Measurements from ENCODE around the gene UBA7. TPM values are rescaled to one million over a fixed set of nuclear protein-coding genes. Genes with fewer than 3 reads are reported as not detected.

UBA7 gene
- total and polyA plus RNA-seq, 2 experiments from 2014 or later, result 0.14 to 0.50 TPM

DNA sequence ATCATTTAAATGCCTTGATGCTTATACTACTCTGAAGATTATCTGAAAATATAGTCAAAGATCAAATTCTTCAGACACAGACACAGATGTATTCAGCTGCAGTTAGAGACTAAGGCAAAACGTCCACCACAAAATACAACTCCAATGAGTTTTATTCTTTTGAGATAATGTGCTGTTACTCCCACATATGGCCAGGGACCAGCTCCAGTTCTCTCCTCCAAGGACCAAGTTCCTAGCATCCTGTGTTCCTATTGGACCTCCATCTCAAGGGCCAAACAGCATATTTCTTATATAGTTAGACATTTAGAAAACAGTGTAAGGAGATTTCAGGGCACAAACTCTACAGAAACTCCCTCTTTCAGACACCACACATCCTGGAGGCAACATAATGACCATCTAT is 54.5 kb downstream of the UBA7 start:
- Histone ChIP-seq H3K4me2 (no peak overlapping the region), H3K27me3 (ENCODE audit: insufficient read depth) (no peaks in the 10 kb centered on the region), H3K4me3 (no peak overlapping the region), H2AFZ (no peak overlapping the region), H3K79me2 (replicated peaks; ENCODE audit: insufficient read depth) (peaks cover 100% of the 10 kb centered on the region), H3K9me2 (ENCODE audit: insufficient read depth) (no peaks in the 10 kb centered on the region), H3K4me1 (ENCODE audit: insufficient read depth) (no peaks in the 10 kb centered on the region), H3K27ac (ENCODE audit: low read depth) (no peak overlapping the region), H4K20me1 (replicated peaks; ENCODE audit: insufficient read depth) (peaks cover 39% of the 10 kb centered on the region), H3F3A (replicated peaks; ENCODE audit: low read depth) (0 out of 2 replicates have a peak, but pooled peaks cover 5% of the 10 kb centered on the region), H3K36me3 (ENCODE audit: insufficient read depth) (no peaks in the 10 kb centered on the region)
- Mint-ChIP-seq H3K4me3 (no peak overlapping the region), H3K9me3 (no peaks in the 10 kb centered on the region), H3K36me3 (ENCODE audit: low read depth) (no peaks in the 10 kb centered on the region), H3K27me3 (ENCODE audit: insufficient read depth, low read depth, poor library complexity) (no peaks in the 10 kb centered on the region), H3K27ac (no peak overlapping the region), H3K4me1 (peaks cover 4% of the 10 kb centered on the region; the same call in 1 of the 3 replicates)
- TF ChIP-seq, protein P1, sequence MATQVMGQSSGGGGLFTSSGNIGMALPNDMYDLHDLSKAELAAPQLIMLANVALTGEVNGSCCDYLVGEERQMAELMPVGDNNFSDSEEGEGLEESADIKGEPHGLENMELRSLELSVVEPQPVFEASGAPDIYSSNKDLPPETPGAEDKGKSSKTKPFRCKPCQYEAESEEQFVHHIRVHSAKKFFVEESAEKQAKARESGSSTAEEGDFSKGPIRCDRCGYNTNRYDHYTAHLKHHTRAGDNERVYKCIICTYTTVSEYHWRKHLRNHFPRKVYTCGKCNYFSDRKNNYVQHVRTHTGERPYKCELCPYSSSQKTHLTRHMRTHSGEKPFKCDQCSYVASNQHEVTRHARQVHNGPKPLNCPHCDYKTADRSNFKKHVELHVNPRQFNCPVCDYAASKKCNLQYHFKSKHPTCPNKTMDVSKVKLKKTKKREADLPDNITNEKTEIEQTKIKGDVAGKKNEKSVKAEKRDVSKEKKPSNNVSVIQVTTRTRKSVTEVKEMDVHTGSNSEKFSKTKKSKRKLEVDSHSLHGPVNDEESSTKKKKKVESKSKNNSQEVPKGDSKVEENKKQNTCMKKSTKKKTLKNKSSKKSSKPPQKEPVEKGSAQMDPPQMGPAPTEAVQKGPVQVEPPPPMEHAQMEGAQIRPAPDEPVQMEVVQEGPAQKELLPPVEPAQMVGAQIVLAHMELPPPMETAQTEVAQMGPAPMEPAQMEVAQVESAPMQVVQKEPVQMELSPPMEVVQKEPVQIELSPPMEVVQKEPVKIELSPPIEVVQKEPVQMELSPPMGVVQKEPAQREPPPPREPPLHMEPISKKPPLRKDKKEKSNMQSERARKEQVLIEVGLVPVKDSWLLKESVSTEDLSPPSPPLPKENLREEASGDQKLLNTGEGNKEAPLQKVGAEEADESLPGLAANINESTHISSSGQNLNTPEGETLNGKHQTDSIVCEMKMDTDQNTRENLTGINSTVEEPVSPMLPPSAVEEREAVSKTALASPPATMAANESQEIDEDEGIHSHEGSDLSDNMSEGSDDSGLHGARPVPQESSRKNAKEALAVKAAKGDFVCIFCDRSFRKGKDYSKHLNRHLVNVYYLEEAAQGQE (IDR thresholded peaks at IDR 0.05; ENCODE audit: unreplicated experiment), result no peak
- TF ChIP-seq CTCF (conservative IDR thresholded peaks at IDR 0.05; ENCODE audit: low read depth in 2 of 2) (no peak), CREB1 (CRISPR knock-in tag; IDR thresholded peaks at IDR 0.05; ENCODE audit: low read depth) (no peak), ZNF331 (CRISPR knock-in tag; IDR thresholded peaks at IDR 0.05; ENCODE audit: low read depth) (no peak), EZH2 (IDR thresholded peaks at IDR 0.05; ENCODE audit: low read depth, unreplicated experiment) (no peak), STAT1 (IDR thresholded peaks at IDR 0.05; ENCODE audit: unreplicated experiment) (no peak), JUNB (IDR thresholded peaks at IDR 0.05; ENCODE audit: unreplicated experiment) (no peak), EZH2phosphoT487 (IDR thresholded peaks at IDR 0.05; ENCODE audit: unreplicated experiment) (no peak), NANOG (IDR thresholded peaks at IDR 0.05; ENCODE audit: borderline replicate concordance) (no peak), ZNF114 (CRISPR knock-in tag; IDR thresholded peaks at IDR 0.05) (no peak), ETS1 (IDR thresholded peaks at IDR 0.05) (no peak), POLR2AphosphoS5 (IDR thresholded peaks at IDR 0.05; ENCODE audit: low read depth) (no peak)
- TF ChIP-seq, protein P2, sequence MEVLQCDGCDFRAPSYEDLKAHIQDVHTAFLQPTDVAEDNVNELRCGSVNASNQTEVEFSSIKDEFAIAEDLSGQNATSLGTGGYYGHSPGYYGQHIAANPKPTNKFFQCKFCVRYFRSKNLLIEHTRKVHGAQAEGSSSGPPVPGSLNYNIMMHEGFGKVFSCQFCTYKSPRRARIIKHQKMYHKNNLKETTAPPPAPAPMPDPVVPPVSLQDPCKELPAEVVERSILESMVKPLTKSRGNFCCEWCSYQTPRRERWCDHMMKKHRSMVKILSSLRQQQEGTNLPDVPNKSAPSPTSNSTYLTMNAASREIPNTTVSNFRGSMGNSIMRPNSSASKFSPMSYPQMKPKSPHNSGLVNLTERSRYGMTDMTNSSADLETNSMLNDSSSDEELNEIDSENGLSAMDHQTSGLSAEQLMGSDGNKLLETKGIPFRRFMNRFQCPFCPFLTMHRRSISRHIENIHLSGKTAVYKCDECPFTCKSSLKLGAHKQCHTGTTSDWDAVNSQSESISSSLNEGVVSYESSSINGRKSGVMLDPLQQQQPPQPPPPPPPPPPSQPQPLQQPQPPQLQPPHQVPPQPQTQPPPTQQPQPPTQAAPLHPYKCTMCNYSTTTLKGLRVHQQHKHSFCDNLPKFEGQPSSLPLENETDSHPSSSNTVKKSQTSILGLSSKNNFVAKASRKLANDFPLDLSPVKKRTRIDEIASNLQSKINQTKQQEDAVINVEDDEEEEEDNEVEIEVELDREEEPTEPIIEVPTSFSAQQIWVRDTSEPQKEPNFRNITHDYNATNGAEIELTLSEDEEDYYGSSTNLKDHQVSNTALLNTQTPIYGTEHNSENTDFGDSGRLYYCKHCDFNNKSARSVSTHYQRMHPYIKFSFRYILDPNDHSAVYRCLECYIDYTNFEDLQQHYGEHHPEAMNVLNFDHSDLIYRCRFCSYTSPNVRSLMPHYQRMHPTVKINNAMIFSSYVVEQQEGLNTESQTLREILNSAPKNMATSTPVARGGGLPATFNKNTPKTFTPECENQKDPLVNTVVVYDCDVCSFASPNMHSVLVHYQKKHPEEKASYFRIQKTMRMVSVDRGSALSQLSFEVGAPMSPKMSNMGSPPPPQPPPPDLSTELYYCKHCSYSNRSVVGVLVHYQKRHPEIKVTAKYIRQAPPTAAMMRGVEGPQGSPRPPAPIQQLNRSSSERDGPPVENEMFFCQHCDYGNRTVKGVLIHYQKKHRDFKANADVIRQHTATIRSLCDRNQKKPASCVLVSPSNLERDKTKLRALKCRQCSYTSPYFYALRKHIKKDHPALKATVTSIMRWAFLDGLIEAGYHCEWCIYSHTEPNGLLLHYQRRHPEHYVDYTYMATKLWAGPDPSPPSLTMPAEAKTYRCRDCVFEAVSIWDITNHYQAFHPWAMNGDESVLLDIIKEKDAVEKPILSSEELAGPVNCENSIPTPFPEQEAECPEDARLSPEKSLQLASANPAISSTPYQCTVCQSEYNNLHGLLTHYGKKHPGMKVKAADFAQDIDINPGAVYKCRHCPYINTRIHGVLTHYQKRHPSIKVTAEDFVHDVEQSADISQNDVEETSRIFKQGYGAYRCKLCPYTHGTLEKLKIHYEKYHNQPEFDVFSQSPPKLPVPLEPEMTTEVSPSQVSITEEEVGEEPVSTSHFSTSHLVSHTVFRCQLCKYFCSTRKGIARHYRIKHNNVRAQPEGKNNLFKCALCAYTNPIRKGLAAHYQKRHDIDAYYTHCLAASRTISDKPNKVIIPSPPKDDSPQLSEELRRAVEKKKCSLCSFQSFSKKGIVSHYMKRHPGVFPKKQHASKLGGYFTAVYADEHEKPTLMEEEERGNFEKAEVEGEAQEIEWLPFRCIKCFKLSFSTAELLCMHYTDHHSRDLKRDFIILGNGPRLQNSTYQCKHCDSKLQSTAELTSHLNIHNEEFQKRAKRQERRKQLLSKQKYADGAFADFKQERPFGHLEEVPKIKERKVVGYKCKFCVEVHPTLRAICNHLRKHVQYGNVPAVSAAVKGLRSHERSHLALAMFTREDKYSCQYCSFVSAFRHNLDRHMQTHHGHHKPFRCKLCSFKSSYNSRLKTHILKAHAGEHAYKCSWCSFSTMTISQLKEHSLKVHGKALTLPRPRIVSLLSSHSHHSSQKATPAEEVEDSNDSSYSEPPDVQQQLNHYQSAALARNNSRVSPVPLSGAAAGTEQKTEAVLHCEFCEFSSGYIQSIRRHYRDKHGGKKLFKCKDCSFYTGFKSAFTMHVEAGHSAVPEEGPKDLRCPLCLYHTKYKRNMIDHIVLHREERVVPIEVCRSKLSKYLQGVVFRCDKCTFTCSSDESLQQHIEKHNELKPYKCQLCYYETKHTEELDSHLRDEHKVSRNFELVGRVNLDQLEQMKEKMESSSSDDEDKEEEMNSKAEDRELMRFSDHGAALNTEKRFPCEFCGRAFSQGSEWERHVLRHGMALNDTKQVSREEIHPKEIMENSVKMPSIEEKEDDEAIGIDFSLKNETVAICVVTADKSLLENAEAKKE (CRISPR knock-in tag; IDR thresholded peaks at IDR 0.05), result no peak
- DNase-seq (ENCODE audit: low spot score), result no peak
- ATAC-seq, result no peak

Data from GM23338 (cell line).